PFSK-1 (cell line): ENCODE measurements around the gene CORO2A.

Experiments used
- REST ChIP-seq, 2 experiments: IDR thresholded peaks; 2 replicates each; pipeline versions ENCODE4 v1.6.1 to v1.8.0; 2011 to 2012; ENCODE audit warnings: low read depth in 2 of 2, low read length in 2 of 2, control low read depth in 1 of 2, inconsistent platforms in 1 of 2, mild to moderate bottlenecking in 1 of 2, moderate library complexity in 1 of 2; ENCODE audit not compliant: insufficient read depth in 1 of 2
- SIN3A ChIP-seq: IDR thresholded peaks from 2 replicates; pipeline ENCODE4 v1.6.1; 2012; ENCODE audit warnings: mild to moderate bottlenecking, low read length, moderate library complexity, borderline replicate concordance; ENCODE audit not compliant: insufficient read depth
- TAF1 ChIP-seq: IDR thresholded peaks from 2 replicates; pipeline ENCODE4 v1.6.1; 2012; ENCODE audit warnings: low read length, control low read depth, borderline replicate concordance; ENCODE audit not compliant: insufficient read depth

GRCh38 chr9:98085944-98086343, 106.5 kb downstream of the CORO2A start:
- TF ChIP-seq SIN3A (no peak), REST (IDR thresholded peaks at IDR 0.05; ENCODE audit: insufficient read depth in 1 of 2, low read depth in 2 of 2, low read length in 2 of 2) (no peak), TAF1 (no peak)
